HG03025 (cell line): ENCODE results near the gene IFT88.

Source experiments
- ATAC-seq: cut with Tn5 transposase; IDR thresholded peaks from one replicate; pipeline ENCODE4 v1.9.1; 2021; ENCODE audit warnings: mild to moderate bottlenecking, moderate library complexity; ENCODE audit not compliant: unreplicated experiment, low FRiP score

IFT88 gene

GRCh38 chr13:20561741-20562140, 5.2 kb upstream of the IFT88 start:
- no peak for ATAC-seq

- ATAC-seq, result no peak
Observed at GRCh38 chr13:20565115-20565736, 1.7 kb upstream of the IFT88 start.

- peak; percentile 4 for ATAC-seq
Observed at GRCh38 chr13:20566468-20566897, 474 bp upstream of the IFT88 start.

GRCh38 chr13:20567881-20568528, 1.0 kb downstream of the IFT88 start:
- no peak for ATAC-seq

GRCh38 chr13:20570517-20570916, 3.6 kb downstream of the IFT88 start:
- no peak for ATAC-seq

DNA sequence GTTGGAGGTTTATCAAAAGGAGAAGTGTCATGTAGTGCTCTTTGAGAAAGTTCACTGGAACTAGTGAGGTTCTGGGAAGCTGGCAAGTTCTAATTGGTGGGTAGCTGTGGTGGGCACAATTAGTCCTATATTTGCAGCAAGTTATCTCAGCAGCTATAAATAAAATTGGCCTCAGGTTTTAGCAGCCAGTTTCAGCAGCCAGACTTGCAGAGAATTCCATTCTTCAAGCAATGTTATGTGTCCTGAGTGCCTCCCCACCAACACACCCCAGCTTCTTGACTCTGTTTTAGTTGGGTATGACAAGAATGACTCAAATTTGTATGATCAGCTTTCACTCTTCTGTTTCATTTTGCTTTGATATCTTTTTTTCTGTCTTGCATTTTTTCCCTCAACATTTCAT, 4.7 kb downstream of the IFT88 start:
- no peak for ATAC-seq

DNA sequence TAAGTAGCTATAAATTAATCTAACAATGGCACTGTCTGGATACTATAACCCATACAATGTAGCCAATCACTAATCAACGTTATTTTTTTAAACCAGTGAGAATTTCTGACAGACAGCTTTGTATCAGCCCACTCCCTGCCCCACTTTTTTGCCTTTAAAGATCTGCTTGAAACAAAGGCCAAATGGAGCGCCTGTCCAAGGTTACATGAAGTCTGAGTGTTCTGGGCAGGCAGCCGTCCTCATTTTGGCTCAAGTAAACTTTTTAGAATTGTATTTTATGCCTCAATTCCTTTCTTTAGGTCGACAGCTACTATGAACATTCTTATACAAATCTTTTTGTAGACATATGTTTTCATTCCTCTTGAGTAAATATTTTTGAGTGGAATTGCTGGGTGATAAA, 6.2 kb downstream of the IFT88 start:
- no peak for ATAC-seq

- no peak for ATAC-seq
Observed at GRCh38 chr13:20573636-20574035, 6.7 kb downstream of the IFT88 start.

GRCh38 chr13:20579191-20579590, 12.2 kb downstream of the IFT88 start:
- ATAC-seq, result no peak

DNA sequence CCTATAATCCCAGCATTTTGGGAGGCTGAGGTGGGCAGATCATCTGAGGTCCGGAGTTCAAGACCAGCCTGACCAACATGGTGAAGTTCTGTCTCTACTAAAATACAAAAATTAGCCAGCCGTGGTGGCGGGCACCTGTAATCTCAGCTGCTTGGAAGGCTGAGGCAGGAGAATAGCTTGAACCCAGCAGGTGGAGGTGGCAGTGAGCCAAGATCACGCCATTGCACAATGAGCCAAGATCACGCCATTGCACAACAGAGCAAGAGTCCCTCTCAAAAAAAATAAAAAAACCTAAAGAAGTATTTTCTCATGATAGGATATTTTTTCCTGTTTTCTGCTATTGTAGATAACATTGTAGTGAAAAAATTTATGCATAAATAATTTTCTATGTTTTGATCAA, 13.3 kb downstream of the IFT88 start:
- no peak for ATAC-seq

- no peak for ATAC-seq
Observed at GRCh38 chr13:20582026-20582425, 15.1 kb downstream of the IFT88 start.

GRCh38 chr13:20583803-20584293, 16.9 kb downstream of the IFT88 start:
- no peak for ATAC-seq

- no peak for ATAC-seq
Observed at GRCh38 chr13:20585371-20585770, 18.4 kb downstream of the IFT88 start.

- no peak for ATAC-seq
Observed at GRCh38 chr13:20588529-20589110, 21.7 kb downstream of the IFT88 start.

GRCh38 chr13:20590561-20590960, 23.6 kb downstream of the IFT88 start:
- ATAC-seq, result no peak

DNA sequence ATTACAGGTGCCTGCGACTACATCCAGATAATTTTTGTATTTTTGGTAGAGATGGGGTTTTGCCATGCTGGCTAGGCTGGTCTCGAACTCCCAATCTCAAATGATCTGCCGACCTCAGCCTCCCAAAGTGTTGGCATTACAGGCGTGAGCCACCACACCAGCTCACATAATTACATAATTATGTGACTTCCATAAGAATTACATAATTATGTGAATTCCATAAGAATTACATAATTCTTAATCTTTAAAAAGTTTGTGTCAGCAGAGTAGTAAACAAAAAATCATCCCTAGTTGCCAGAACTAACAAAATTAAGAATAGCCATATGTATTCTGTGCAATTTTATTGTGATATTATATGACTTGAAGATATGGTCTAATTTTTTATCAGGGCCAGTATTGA, 25.6 kb downstream of the IFT88 start:
- no peak for ATAC-seq

- ATAC-seq, result no peak
Observed at GRCh38 chr13:20594280-20594679, 27.3 kb downstream of the IFT88 start.

- ATAC-seq, result no peak
Observed at GRCh38 chr13:20607015-20607414, 40.1 kb downstream of the IFT88 start.

DNA sequence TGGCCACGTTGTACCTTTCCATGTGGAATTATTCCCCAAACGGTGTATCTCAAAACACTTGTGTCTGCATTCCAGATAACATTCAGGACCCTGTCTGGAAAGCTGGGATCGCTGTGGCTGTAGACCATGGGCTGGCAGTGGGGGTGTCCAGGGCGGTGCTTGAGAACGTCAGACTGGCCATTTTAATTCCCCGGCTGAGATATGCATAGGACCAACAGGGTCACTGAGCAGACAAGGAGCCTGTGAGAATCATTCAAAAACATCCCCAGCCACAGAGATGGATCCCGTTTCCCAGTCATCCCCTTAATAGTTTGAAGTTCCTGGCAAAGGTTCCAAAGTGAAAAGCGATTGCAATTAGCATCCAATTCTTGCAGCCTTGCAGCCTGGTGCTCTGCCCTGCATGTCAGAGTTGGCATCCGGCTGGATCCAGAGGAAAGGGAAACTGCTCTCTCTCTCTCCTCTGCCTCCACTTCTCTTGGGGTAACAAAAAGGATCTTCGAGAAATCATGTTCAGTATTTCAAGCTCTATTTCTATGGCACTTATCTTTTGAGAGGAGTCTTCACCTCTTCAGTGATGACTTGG, 41.6 kb downstream of the IFT88 start:
- no peak for ATAC-seq

DNA sequence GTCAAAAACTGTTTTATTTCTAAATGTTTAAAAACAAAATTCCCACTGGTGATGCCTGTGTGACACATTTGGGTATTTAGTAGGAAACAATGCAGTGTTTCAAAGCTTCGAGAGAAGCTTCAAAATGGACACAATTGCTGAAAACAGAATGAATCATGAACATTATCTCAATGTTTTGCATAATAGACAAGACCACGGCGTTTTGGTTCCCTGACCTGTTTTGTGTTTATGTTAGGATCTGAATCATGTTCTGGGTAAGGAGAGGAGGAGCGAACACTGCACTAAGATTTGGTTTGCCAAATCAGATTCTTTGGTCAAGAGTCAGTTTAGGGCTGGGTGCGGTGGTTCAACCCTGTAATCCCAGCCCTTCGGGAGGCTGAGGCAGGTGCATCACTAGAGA, 42.2 kb downstream of the IFT88 start:
- ATAC-seq, result no peak

DNA sequence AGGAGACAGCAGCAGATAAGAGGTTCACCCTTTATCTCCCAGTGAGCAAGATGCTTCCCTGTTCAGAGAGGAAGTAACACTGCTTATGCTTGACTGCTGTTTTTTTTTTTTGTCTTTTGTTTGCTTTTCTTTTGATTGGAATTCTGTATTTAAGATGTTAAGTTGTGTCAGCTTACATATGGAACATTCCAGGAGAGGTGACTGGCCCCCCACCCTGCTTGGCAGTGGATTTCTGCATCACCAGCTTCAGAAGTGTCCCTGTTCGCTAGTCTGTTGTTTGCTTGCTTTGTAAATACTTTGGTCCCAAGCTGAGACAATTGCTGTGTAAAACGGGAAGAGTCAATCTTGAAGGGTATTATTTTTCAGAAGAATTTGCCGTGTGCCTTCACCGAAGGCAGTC, 43.0 kb downstream of the IFT88 start:
- ATAC-seq, result no peak
